Smooth muscle cell (in vitro differentiated cells): Measurements from ENCODE around the gene MYORG. TPM values are rescaled to one million over a fixed set of nuclear protein-coding genes. Genes with fewer than 3 reads are reported as not detected.

Experiments
- DNase-seq: peaks from one replicate; lab custom pipeline; 2025; ENCODE audit not compliant: unreplicated experiment; lab: John Stamatoyannopoulos, UW
- H2AFZ ChIP-seq: fragments of 200-600 bp; sonication (generic); 2 replicates; pipeline ENCODE4 v1.6.0; 2016; ENCODE audit warnings: antibody characterized with exemption, low read depth, mild to moderate bottlenecking
- H3F3A ChIP-seq: fragments of 200-600 bp; sonication (generic); 2 replicates; pipeline ENCODE4 v1.6.0; 2017; ENCODE audit warnings: antibody characterized with exemption, low read depth
- H3K27ac ChIP-seq: fragments of 200-600 bp; sonication (generic); 2 replicates; pipeline ENCODE4 v1.5.1; 2016; ENCODE audit warnings: low read depth, mild to moderate bottlenecking
- H3K27me3 ChIP-seq: fragments of 200-600 bp; sonication (generic); 2 replicates; pipeline ENCODE4 v1.6.1; 2016; ENCODE audit warnings: low read depth, mild to moderate bottlenecking
- H3K36me3 ChIP-seq: fragments of 200-600 bp; sonication (generic); 2 replicates; pipeline ENCODE4 v1.5.1; 2016; ENCODE audit warnings: low read depth
- H3K4me1 ChIP-seq: fragments of 200-600 bp; sonication (generic); 2 replicates; pipeline ENCODE4 v1.5.1; 2016; ENCODE audit warnings: low read depth
- H3K4me2 ChIP-seq: fragments of 200-600 bp; sonication (generic); 2 replicates; pipeline ENCODE4 v1.6.0; 2016; ENCODE audit warnings: mild to moderate bottlenecking
- H3K4me3 ChIP-seq: fragments of 200-600 bp; sonication (generic); 2 replicates; pipeline ENCODE4 v1.5.1; 2016; ENCODE audit warnings: mild to moderate bottlenecking
- H3K79me2 ChIP-seq: fragments of 200-600 bp; sonication (generic); 2 replicates; pipeline ENCODE4 v1.6.0; 2016; ENCODE audit warnings: low read depth, mild to moderate bottlenecking
- H3K9ac ChIP-seq: fragments of 200-600 bp; sonication (generic); 2 replicates; pipeline ENCODE4 v1.6.0; 2016; ENCODE audit warnings: low read depth
- H3K9me3 ChIP-seq: fragments of 200-600 bp; sonication (generic); replicated peaks from 2 replicates; pipeline ENCODE4 v1.5.1; 2016; ENCODE audit warnings: low read depth
- H4K20me1 ChIP-seq: fragments of 200-600 bp; sonication (generic); 2 replicates; pipeline ENCODE4 v1.6.0; 2016; ENCODE audit warnings: low read depth
- WGBS: methylation state at CpG from one replicate; pipeline ENCODE4 v1.1.7; 2016; ENCODE audit warnings: low lambda C conversion rate; 5-methylcytosine and 5-hydroxymethylcytosine counted together
- polyA plus RNA-seq: library from polyadenylated mRNA; unstranded; fragments of >200 nt; fragmentation: Nextera tagmentation; extraction: Ambion mirVana; gene quantifications from 2 replicates; pipeline ENCODE4 v1.2.1, GENCODE V29; 2016
- total RNA-seq: library from RNA; depleted of rRNA; stranded (reverse); fragments of >200 nt; gene quantifications from 2 replicates; pipeline ENCODE4 v1.2.3, GENCODE V29; 2014
- TF ChIP-seq, protein P1 (sequence below): fragments of 200-600 bp; sonication (generic); IDR thresholded peaks from 2 replicates; pipeline ENCODE4 v1.5.1; 2017; ENCODE audit warnings: borderline replicate concordance, mild to moderate bottlenecking, antibody characterized with exemption; ENCODE audit not compliant: insufficient read depth, poor library complexity, severe bottlenecking

MYORG gene
- total and polyA plus RNA-seq, 2 experiments from 2014 or later, result 4.2 to 5.2 TPM

GRCh38 chr9:34366365-34366764 is 10.3 kb downstream of the MYORG start:
- no peaks in the 10 kb centered on the region for H3K27me3 ChIP-seq
- H3K4me3 ChIP-seq, result no peak overlapping the region
- DNase-seq, result no peak
- no peak overlapping the region for H3K4me2 ChIP-seq
- TF ChIP-seq, protein P1, sequence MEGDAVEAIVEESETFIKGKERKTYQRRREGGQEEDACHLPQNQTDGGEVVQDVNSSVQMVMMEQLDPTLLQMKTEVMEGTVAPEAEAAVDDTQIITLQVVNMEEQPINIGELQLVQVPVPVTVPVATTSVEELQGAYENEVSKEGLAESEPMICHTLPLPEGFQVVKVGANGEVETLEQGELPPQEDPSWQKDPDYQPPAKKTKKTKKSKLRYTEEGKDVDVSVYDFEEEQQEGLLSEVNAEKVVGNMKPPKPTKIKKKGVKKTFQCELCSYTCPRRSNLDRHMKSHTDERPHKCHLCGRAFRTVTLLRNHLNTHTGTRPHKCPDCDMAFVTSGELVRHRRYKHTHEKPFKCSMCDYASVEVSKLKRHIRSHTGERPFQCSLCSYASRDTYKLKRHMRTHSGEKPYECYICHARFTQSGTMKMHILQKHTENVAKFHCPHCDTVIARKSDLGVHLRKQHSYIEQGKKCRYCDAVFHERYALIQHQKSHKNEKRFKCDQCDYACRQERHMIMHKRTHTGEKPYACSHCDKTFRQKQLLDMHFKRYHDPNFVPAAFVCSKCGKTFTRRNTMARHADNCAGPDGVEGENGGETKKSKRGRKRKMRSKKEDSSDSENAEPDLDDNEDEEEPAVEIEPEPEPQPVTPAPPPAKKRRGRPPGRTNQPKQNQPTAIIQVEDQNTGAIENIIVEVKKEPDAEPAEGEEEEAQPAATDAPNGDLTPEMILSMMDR, result no peak
- H3K27ac ChIP-seq, result no peak overlapping the region
- peaks cover 16% of the 10 kb centered on the region for H3K4me1 ChIP-seq
- no peaks in the 10 kb centered on the region for H3F3A ChIP-seq
- H3K36me3 ChIP-seq, result no peaks in the 10 kb centered on the region
- H2AFZ ChIP-seq, result no peak overlapping the region
- no peaks in the 10 kb centered on the region for H3K9me3 ChIP-seq
- H3K79me2 ChIP-seq, result no peaks in the 10 kb centered on the region
- no peaks in the 10 kb centered on the region for H4K20me1 ChIP-seq
- WGBS, result 90% methylated on average over 2 of the region's 2 CpGs
- no peak overlapping the region for H3K9ac ChIP-seq

GRCh38 chr9:34365282-34365681 is 11.4 kb downstream of the MYORG start:
- H3K27me3 ChIP-seq, result no peaks in the 10 kb centered on the region
- DNase-seq, result no peak
- no peak overlapping the region for H3K9ac ChIP-seq
- H3K4me2 ChIP-seq, result no peak overlapping the region
- H3K27ac ChIP-seq, result no peak overlapping the region
- H3K79me2 ChIP-seq, result no peaks in the 10 kb centered on the region
- no peaks in the 10 kb centered on the region for H3K36me3 ChIP-seq
- no peaks in the 10 kb centered on the region for H3K9me3 ChIP-seq
- H4K20me1 ChIP-seq, result no peaks in the 10 kb centered on the region
- no peaks in the 10 kb centered on the region for H3F3A ChIP-seq
- H3K4me1 ChIP-seq, result peaks cover 16% of the 10 kb centered on the region
- 62% methylated on average over 2 of the region's 2 CpGs for WGBS
- no peak overlapping the region for H3K4me3 ChIP-seq
- TF ChIP-seq, protein P1, result no peak
- no peak overlapping the region for H2AFZ ChIP-seq

GRCh38 chr9:34363619-34364351 is 12.9 kb downstream of the MYORG start:
- no peaks in the 10 kb centered on the region for H3K27me3 ChIP-seq
- H2AFZ ChIP-seq, result no peak overlapping the region
- WGBS, result 36% methylated on average over 13 of the region's 13 CpGs
- H3K4me2 ChIP-seq, result peak overlapping the region; percentile 21
- H3K79me2 ChIP-seq, result no peaks in the 10 kb centered on the region
- no peaks in the 10 kb centered on the region for H3F3A ChIP-seq
- H3K4me1 ChIP-seq, result peaks cover 16% of the 10 kb centered on the region
- TF ChIP-seq, protein P1, result no peak
- no peak overlapping the region for H3K4me3 ChIP-seq
- H3K27ac ChIP-seq, result no peak overlapping the region
- H3K9ac ChIP-seq, result no peak overlapping the region
- no peaks in the 10 kb centered on the region for H4K20me1 ChIP-seq
- H3K9me3 ChIP-seq, result no peaks in the 10 kb centered on the region
- H3K36me3 ChIP-seq, result no peaks in the 10 kb centered on the region
- DNase-seq, result no peak
